HepG2 (cell line): ENCODE results near the gene ZDHHC13. TPM values are rescaled to one million over a fixed set of nuclear protein-coding genes. Genes with fewer than 3 reads are reported as not detected.

Source experiments
- ATAC-seq: fragments of 200-7000 bp; cut with Tn5 transposase; 3 replicates; pipeline ENCODE4 v1.9.1; 2020; ENCODE audit warnings: mild to moderate bottlenecking, moderate library complexity
- BruUV-seq: library from RNA; stranded (reverse); fragments of 400-500 nt; replicated peaks from 2 replicates; lab custom pipeline; 2021; lab: Mats Ljungman, UMichigan
- CTCF ChIA-PET: fragments of 300-600 bp; formaldehyde crosslinking; extraction: SDS; loops from one replicate; lab custom pipeline; 2021; ENCODE audit warnings: low total read pairs, inconsistent platforms, low intra/inter-chr PET ratio; lab: Yijun Ruan, JAX
- POLR2A ChIA-PET: fragments of 350-600 bp; sonication (Branson Sonifier 250); formaldehyde crosslinking; loops from one replicate; lab custom pipeline; 2020; ENCODE audit warnings: antibody characterized with exemption, inconsistent platforms; lab: Yijun Ruan, JAX
- DNase-seq: peaks from one replicate; pipeline ENCODE4 v3.0.0-alpha.2; 2015; ENCODE audit warnings: low spot score
- FAIRE-seq: peaks from 3 replicates; lab custom pipeline; 2011; peaks lifted over from hg19 to GRCh38; lab: Jason Lieb, UNC
- H2AFZ ChIP-seq: one replicate; pipeline ENCODE4 v1.6.1; 2011; ENCODE audit warnings: low read length, inconsistent platforms
- H3K27ac ChIP-seq: fragments of 300-600 bp; 3 replicates; pipeline ENCODE4 v1.8.0; 2011; ENCODE audit warnings: mixed run types, mild to moderate bottlenecking, mixed read lengths, low read length, inconsistent platforms; ENCODE audit not compliant: insufficient read depth; ENCODE audit errors: extremely low read length
- H3K27me3 ChIP-seq, 2 experiments: fragments of 200-600 bp in 1 of 2; 2 replicates in 1 of 2; 3 replicates in 1 of 2; pipeline versions ENCODE4 v1.6.0 to v1.8.0; 2011; ENCODE audit warnings: low read length in 2 of 2, mild to moderate bottlenecking in 2 of 2, moderate library complexity in 2 of 2, inconsistent platforms in 1 of 2; ENCODE audit not compliant: insufficient read depth in 2 of 2, control insufficient read depth in 1 of 2
- H3K36me3 ChIP-seq, 2 experiments: fragments of 200-600 bp in 1 of 2; replicated peaks in 1 of 2; 2 replicates in 1 of 2; 3 replicates in 1 of 2; pipeline versions ENCODE4 v1.5.1 to v1.8.0; 2011; ENCODE audit warnings: low read length in 2 of 2, inconsistent platforms in 1 of 2; ENCODE audit not compliant: insufficient read depth in 2 of 2, control insufficient read depth in 1 of 2
- H3K4me1 ChIP-seq: 2 replicates; pipeline ENCODE4 v1.5.1; 2012; ENCODE audit warnings: low read length, inconsistent platforms; ENCODE audit not compliant: insufficient read depth
- H3K4me2 ChIP-seq: 2 replicates; pipeline ENCODE4 v1.6.0; 2011; ENCODE audit warnings: low read depth, low read length, inconsistent platforms
- H3K4me3 ChIP-seq, 3 experiments: fragments of 200-600 bp in 1 of 3; sonication (generic), shearing (Covaris generic) in 1 of 3; replicated peaks in 1 of 3; 2 replicates each; pipeline ENCODE4 v1.5.1; 2011 to 2016; ENCODE audit warnings: low read length in 3 of 3, inconsistent platforms in 2 of 3, low read depth in 2 of 3, mild to moderate bottlenecking in 2 of 3, control low read depth in 1 of 3, mixed read lengths in 1 of 3; ENCODE audit not compliant: insufficient read depth in 1 of 3
- H3K79me2 ChIP-seq: one replicate; pipeline ENCODE4 v1.6.1; 2011; ENCODE audit warnings: low read length, inconsistent platforms; ENCODE audit not compliant: insufficient read depth
- H3K9ac ChIP-seq: 2 replicates; pipeline ENCODE4 v1.6.0; 2011; ENCODE audit warnings: mild to moderate bottlenecking, low read depth, low read length, inconsistent platforms; ENCODE audit not compliant: insufficient read depth
- H3K9me3 ChIP-seq: 2 replicates; pipeline ENCODE4 v1.5.1; 2012; ENCODE audit warnings: mild to moderate bottlenecking, low read length
- H4K20me1 ChIP-seq: 2 replicates; pipeline ENCODE4 v1.6.0; 2011; ENCODE audit warnings: inconsistent platforms, mild to moderate bottlenecking, low read length, moderate library complexity; ENCODE audit not compliant: insufficient read depth
- ARID2 ChIP-seq: sonication (generic); formaldehyde crosslinking; IDR thresholded peaks from 2 replicates; pipeline ENCODE4 v1.8.1; 2022; ENCODE audit warnings: mild to moderate bottlenecking, missing genetic modification reagents, borderline replicate concordance
- KDM4B ChIP-seq: sonication (generic); formaldehyde crosslinking; IDR thresholded peaks from 2 replicates; pipeline ENCODE4 v1.4.0; 2020; ENCODE audit warnings: missing genetic modification reagents
- KLF12 ChIP-seq: sonication (generic); formaldehyde crosslinking; IDR thresholded peaks from 2 replicates; pipeline ENCODE4 v1.4.0; 2020; ENCODE audit warnings: missing genetic modification reagents, borderline replicate concordance
- MAFF ChIP-seq: IDR thresholded peaks from 2 replicates; pipeline ENCODE4 v1.6.1; 2011; ENCODE audit warnings: low read depth, low read length, improper control_type of control experiment
- MAFK ChIP-seq, 2 experiments: IDR thresholded peaks in 1 of 2; conservative IDR thresholded peaks in 1 of 2; 2 replicates each; pipeline ENCODE4 v1.6.1; 2011; ENCODE audit warnings: improper control_type of control experiment in 2 of 2, low read length in 2 of 2
- ZBTB33 ChIP-seq: sonication (generic); formaldehyde crosslinking; IDR thresholded peaks from 2 replicates; pipeline ENCODE4 v1.4.0; 2020; ENCODE audit warnings: missing genetic modification reagents
- WGBS: methylation state at CpG from one replicate; pipeline ENCODE4 v1.1.6; 2017; ENCODE audit warnings: low lambda C conversion rate; 5-methylcytosine and 5-hydroxymethylcytosine counted together
- in situ Hi-C: cut with HindIII; loops from 2 replicates; pipeline ENCODE4 v1.10.0; 2017; ENCODE audit warnings: low pct_unique_long_range_greater_than_20kb; ENCODE audit not compliant: extremely low pct_ligation_motif_present
- intact Hi-C: fragments of 100-400 bp; cut with micrococcal nuclease; formaldehyde crosslinking; loops from one replicate; pipeline ENCODE4 v1.10.0; 2022; ENCODE audit not compliant: unreplicated experiment
- polyA plus RNA-seq, 8 experiments: library from polyadenylated mRNA; depleted of rRNA in 3 of 8; stranded (reverse) in 7 of 8; unstranded in 1 of 8; fragments of >200 nt; fragmentation: Illumina TruSeq in 4 of 8; extraction: Trizol in 4 of 8; gene quantifications; 2 replicates each; pipeline versions ENCODE4 v1.2.1 to v1.2.3, GENCODE V29; 2011 to 2016; ENCODE audit warnings: low read depth in 4 of 8, missing spikeins in 1 of 8, mixed read lengths in 1 of 8; ENCODE audit not compliant: insufficient read depth in 1 of 8
- total RNA-seq, 5 experiments: library from RNA; depleted of rRNA; stranded (reverse); fragments of >200 nt; fragmentation: Illumina TruSeq; extraction: Trizol; gene quantifications; 2 replicates each; pipeline ENCODE4 v1.2.3, GENCODE V29; 2016; ENCODE audit warnings: low read depth in 1 of 5

Gene ZDHHC13
- total and polyA plus RNA-seq, 2 of the 13 experiments (the other 11 are each of a cell fraction or from before 2014, with no cell fraction given) = 10.9 to 11.8 TPM

GRCh38 chr11:19164230-19164855, 47.4 kb downstream of the ZDHHC13 start:
- no peaks in the 10 kb centered on the region; a peak in 1 of 5 replicates for H3K27me3 ChIP-seq
- CTCF ChIA-PET = no interaction called here
- H3K4me1 ChIP-seq = no peaks in the 10 kb centered on the region
- H4K20me1 ChIP-seq = no peaks in the 10 kb centered on the region
- 96% methylated on average over 4 of the region's 4 CpGs for WGBS
- POLR2A ChIA-PET = no interaction called here
- H3K79me2 ChIP-seq = no peaks in the 10 kb centered on the region
- H3K36me3 ChIP-seq = peaks cover 3 to 21% of the 10 kb centered on the region in 2 experiments; a peak in 4 of 5 replicates
- ATAC-seq (no peak), FAIRE-seq (no peak), DNase-seq (no peak)
- intact Hi-C loops (no loop called here), in situ Hi-C loops (no loop called here)
- no peak for TF ChIP-seq ZBTB33 (CRISPR knock-in tag)
- TF ChIP-seq KDM4B (CRISPR knock-in tag) = no peak
- no peak for TF ChIP-seq ARID2 (CRISPR knock-in tag)
- TF ChIP-seq MAFF = peak; percentile 19; the same call in 1 of the 2 replicates
- TF ChIP-seq KLF12 (CRISPR knock-in tag) = no peak
- peak; percentile 59 to 64 for TF ChIP-seq MAFK (conservative IDR thresholded peaks at IDR 0.05 in 1 of 2, IDR thresholded peaks at IDR 0.05 in 1 of 2; ENCODE audit: low read length in 2 of 2)
- no peak overlapping the region for H3K4me3 ChIP-seq
- no TSS peak for BruUV-seq
- H3K9ac ChIP-seq = no peak overlapping the region
- H2AFZ ChIP-seq = no peak overlapping the region
- H3K27ac ChIP-seq = no peak overlapping the region
- no peaks in the 10 kb centered on the region for H3K9me3 ChIP-seq
- no peak overlapping the region for H3K4me2 ChIP-seq
